Measurements from ENCODE around the gene CFAP20DC.

CFAP20DC gene

GRCh38 chr3:58792921-58793451 is 256.8 kb downstream of the CFAP20DC start:
- Histone ChIP-seq H2AK5ac (ENCODE audit: low read length, severe bottlenecking) (no peak overlapping the region), H3K18ac (ENCODE audit: low read depth in 1 of 2, low read length in 2 of 2) (no peak overlapping the region), H3K14ac (ENCODE audit: low read length in 2 of 2) (no peak overlapping the region), H2AFZ (ENCODE audit: low read depth, low read length) (no peak overlapping the region), H4K91ac (ENCODE audit: low read length) (no peak overlapping the region), H3K79me1 (replicated peaks; ENCODE audit: low read length, poor library complexity, severe bottlenecking) (no peaks in the 10 kb centered on the region), H3K4me3 (ENCODE audit: insufficient read depth in 1 of 2, low read depth in 1 of 2, low read length in 2 of 2) (no peak overlapping the region), H3K4me2 (ENCODE audit: low read length, poor library complexity, severe bottlenecking) (no peak overlapping the region), H2BK120ac (ENCODE audit: low read depth, low read length) (no peak overlapping the region), H3K27me3 (ENCODE audit: control insufficient read depth in 1 of 2, insufficient read depth in 1 of 2, low read length in 2 of 2) (no peaks in the 10 kb centered on the region), H3K23ac (ENCODE audit: low read length in 2 of 2) (no peak overlapping the region), H2BK12ac (ENCODE audit: low read length in 2 of 2) (no peak overlapping the region), H4K8ac (ENCODE audit: low read length) (no peak overlapping the region), H2BK15ac (ENCODE audit: low read depth, poor library complexity, severe bottlenecking) (no peak overlapping the region), H2BK5ac (ENCODE audit: low read depth, low read length, poor library complexity, severe bottlenecking) (no peak overlapping the region), H3K27ac (ENCODE audit: low read length, poor library complexity, severe bottlenecking) (no peak overlapping the region), H3K4me1 (ENCODE audit: control insufficient read depth, insufficient read depth, low read depth, low read length) (no peaks in the 10 kb centered on the region), H3K9ac (ENCODE audit: low read length) (no peak overlapping the region), H3K4ac (ENCODE audit: low read depth in 1 of 2, low read length in 2 of 2) (no peak overlapping the region), H3K36me3 (ENCODE audit: control insufficient read depth in 1 of 2, insufficient read depth in 2 of 2, low read depth in 1 of 2, low read length in 2 of 2) (no peaks in the 10 kb centered on the region), H3K9me3 (ENCODE audit: control insufficient read depth, low read length) (no peaks in the 10 kb centered on the region)
- no peak for DNase-seq
- 70% methylated on average over 2 of the region's 2 CpGs for WGBS

- Histone ChIP-seq H3K9ac (ENCODE audit: low read length) (no peak overlapping the region), H3K4me3 (ENCODE audit: insufficient read depth in 1 of 2, low read depth in 1 of 2, low read length in 2 of 2) (no peak overlapping the region), H2AK5ac (ENCODE audit: low read length, severe bottlenecking) (no peak overlapping the region), H2AFZ (ENCODE audit: low read depth, low read length) (no peak overlapping the region), H3K27me3 (ENCODE audit: control insufficient read depth in 1 of 2, insufficient read depth in 1 of 2, low read length in 2 of 2) (no peaks in the 10 kb centered on the region), H4K91ac (ENCODE audit: low read length) (no peak overlapping the region), H3K4me2 (ENCODE audit: low read length, poor library complexity, severe bottlenecking) (no peak overlapping the region), H3K36me3 (ENCODE audit: control insufficient read depth in 1 of 2, insufficient read depth in 2 of 2, low read depth in 1 of 2, low read length in 2 of 2) (no peaks in the 10 kb centered on the region), H3K4ac (ENCODE audit: low read depth in 1 of 2, low read length in 2 of 2) (no peak overlapping the region), H2BK120ac (ENCODE audit: low read depth, low read length) (no peak overlapping the region), H4K8ac (ENCODE audit: low read length) (no peak overlapping the region), H3K79me1 (replicated peaks; ENCODE audit: low read length, poor library complexity, severe bottlenecking) (no peaks in the 10 kb centered on the region), H3K23ac (ENCODE audit: low read length in 2 of 2) (no peak overlapping the region), H3K14ac (ENCODE audit: low read length in 2 of 2) (no peak overlapping the region), H3K4me1 (ENCODE audit: control insufficient read depth, insufficient read depth, low read depth, low read length) (no peaks in the 10 kb centered on the region), H2BK15ac (ENCODE audit: low read depth, poor library complexity, severe bottlenecking) (no peak overlapping the region), H3K18ac (ENCODE audit: low read depth in 1 of 2, low read length in 2 of 2) (no peak overlapping the region), H2BK5ac (ENCODE audit: low read depth, low read length, poor library complexity, severe bottlenecking) (no peak overlapping the region), H2BK12ac (ENCODE audit: low read length in 2 of 2) (no peak overlapping the region), H3K27ac (ENCODE audit: low read length, poor library complexity, severe bottlenecking) (no peak overlapping the region), H3K9me3 (ENCODE audit: control insufficient read depth, low read length) (no peaks in the 10 kb centered on the region)
- DNase-seq, result no peak
Observed at GRCh38 chr3:58789385-58789784, 260.4 kb downstream of the CFAP20DC start.

GRCh38 chr3:58784888-58785287 is 264.9 kb downstream of the CFAP20DC start:
- no peak for DNase-seq
- no peak overlapping the region for H3K4me2 ChIP-seq (ENCODE audit: low read length, poor library complexity, severe bottlenecking)
- H3K27ac ChIP-seq (ENCODE audit: low read length, poor library complexity, severe bottlenecking), result no peak overlapping the region
- no peaks in the 10 kb centered on the region for H3K4me1 ChIP-seq (ENCODE audit: control insufficient read depth, insufficient read depth, low read depth, low read length)
- no peak overlapping the region for H2BK15ac ChIP-seq (ENCODE audit: low read depth, poor library complexity, severe bottlenecking)
- H3K4me3 ChIP-seq (ENCODE audit: insufficient read depth in 1 of 2, low read depth in 1 of 2, low read length in 2 of 2), result no peak overlapping the region
- H2BK12ac ChIP-seq (ENCODE audit: low read length in 2 of 2), result no peak overlapping the region
- H3K14ac ChIP-seq (ENCODE audit: low read length in 2 of 2), result no peak overlapping the region
- H2AK5ac ChIP-seq (ENCODE audit: low read length, severe bottlenecking), result no peak overlapping the region
- no peaks in the 10 kb centered on the region for H3K36me3 ChIP-seq (ENCODE audit: control insufficient read depth in 1 of 2, insufficient read depth in 2 of 2, low read depth in 1 of 2, low read length in 2 of 2)
- no peak overlapping the region for H3K9ac ChIP-seq (ENCODE audit: low read length)
- H3K18ac ChIP-seq (ENCODE audit: low read depth in 1 of 2, low read length in 2 of 2), result no peak overlapping the region
- H4K8ac ChIP-seq (ENCODE audit: low read length), result no peak overlapping the region
- WGBS, result 83% methylated on average over 3 of the region's 6 CpGs
- H3K4ac ChIP-seq (ENCODE audit: low read depth in 1 of 2, low read length in 2 of 2), result no peak overlapping the region
- H3K9me3 ChIP-seq (ENCODE audit: control insufficient read depth, low read length), result peaks cover 18% of the 10 kb centered on the region
- H4K91ac ChIP-seq (ENCODE audit: low read length), result no peak overlapping the region
- no peak overlapping the region for H3K23ac ChIP-seq (ENCODE audit: low read length in 2 of 2)
- H2BK5ac ChIP-seq (ENCODE audit: low read depth, low read length, poor library complexity, severe bottlenecking), result no peak overlapping the region
- H3K79me1 ChIP-seq (replicated peaks; ENCODE audit: low read length, poor library complexity, severe bottlenecking), result no peaks in the 10 kb centered on the region
- no peaks in the 10 kb centered on the region for H3K27me3 ChIP-seq (ENCODE audit: control insufficient read depth in 1 of 2, insufficient read depth in 1 of 2, low read length in 2 of 2)
- H2AFZ ChIP-seq (ENCODE audit: low read depth, low read length), result no peak overlapping the region
- H2BK120ac ChIP-seq (ENCODE audit: low read depth, low read length), result no peak overlapping the region

GRCh38 chr3:58784425-58784824 is 265.4 kb downstream of the CFAP20DC start:
- H2BK15ac ChIP-seq (ENCODE audit: low read depth, poor library complexity, severe bottlenecking), result no peak overlapping the region
- H3K4me1 ChIP-seq (ENCODE audit: control insufficient read depth, insufficient read depth, low read depth, low read length), result no peaks in the 10 kb centered on the region
- H2BK12ac ChIP-seq (ENCODE audit: low read length in 2 of 2), result no peak overlapping the region
- no peak overlapping the region for H4K8ac ChIP-seq (ENCODE audit: low read length)
- H2AFZ ChIP-seq (ENCODE audit: low read depth, low read length), result no peak overlapping the region
- H2BK120ac ChIP-seq (ENCODE audit: low read depth, low read length), result no peak overlapping the region
- H4K91ac ChIP-seq (ENCODE audit: low read length), result no peak overlapping the region
- peaks cover 23% of the 10 kb centered on the region for H3K9me3 ChIP-seq (ENCODE audit: control insufficient read depth, low read length)
- no peak for DNase-seq
- H2AK5ac ChIP-seq (ENCODE audit: low read length, severe bottlenecking), result no peak overlapping the region
- no peak overlapping the region for H3K14ac ChIP-seq (ENCODE audit: low read length in 2 of 2)
- H3K4me2 ChIP-seq (ENCODE audit: low read length, poor library complexity, severe bottlenecking), result no peak overlapping the region
- 50% methylated on average over 1 of the region's 4 CpGs for WGBS
- H3K79me1 ChIP-seq (replicated peaks; ENCODE audit: low read length, poor library complexity, severe bottlenecking), result no peaks in the 10 kb centered on the region
- H3K4me3 ChIP-seq (ENCODE audit: insufficient read depth in 1 of 2, low read depth in 1 of 2, low read length in 2 of 2), result no peak overlapping the region
- no peak overlapping the region for H2BK5ac ChIP-seq (ENCODE audit: low read depth, low read length, poor library complexity, severe bottlenecking)
- no peak overlapping the region for H3K9ac ChIP-seq (ENCODE audit: low read length)
- H3K27ac ChIP-seq (ENCODE audit: low read length, poor library complexity, severe bottlenecking), result no peak overlapping the region
- no peaks in the 10 kb centered on the region for H3K36me3 ChIP-seq (ENCODE audit: control insufficient read depth in 1 of 2, insufficient read depth in 2 of 2, low read depth in 1 of 2, low read length in 2 of 2)
- H3K18ac ChIP-seq (ENCODE audit: low read depth in 1 of 2, low read length in 2 of 2), result no peak overlapping the region
- H3K23ac ChIP-seq (ENCODE audit: low read length in 2 of 2), result no peak overlapping the region
- no peaks in the 10 kb centered on the region for H3K27me3 ChIP-seq (ENCODE audit: control insufficient read depth in 1 of 2, insufficient read depth in 1 of 2, low read length in 2 of 2)
- H3K4ac ChIP-seq (ENCODE audit: low read depth in 1 of 2, low read length in 2 of 2), result no peak overlapping the region
